B cell (primary cell): Measurements from ENCODE around the gene ZNF620. TPM values are rescaled to one million over a fixed set of nuclear protein-coding genes. Genes with fewer than 3 reads are reported as not detected.

Source experiments
- ATAC-seq: fragments of 200-7000 bp; cut with Tn5 transposase; one replicate; pipeline ENCODE4 v1.10.0; 2021; ENCODE audit warnings: low read depth, mild to moderate bottlenecking, moderate number of reproducible peaks, moderate library complexity
- CTCF ChIA-PET: fragments of 350-600 bp; sonication (Branson Sonifier 250); formaldehyde crosslinking; loops from one replicate; lab custom pipeline; 2021; ENCODE audit warnings: antibody characterized with exemption, inconsistent platforms; lab: Charles Lee
- POLR2A ChIA-PET: fragments of 350-600 bp; sonication (Branson Sonifier 250); formaldehyde crosslinking; loops from one replicate; lab custom pipeline; 2021; ENCODE audit warnings: antibody characterized with exemption; lab: Charles Lee
- DNase-seq: peaks from one replicate; pipeline ENCODE4 v3.0.0; 2013
- H2AFZ ChIP-seq: 2 replicates; pipeline ENCODE4 v1.6.1; 2012; ENCODE audit warnings: mild to moderate bottlenecking, low read depth, low read length; ENCODE audit not compliant: insufficient read depth, poor library complexity, severe bottlenecking
- H3K27ac ChIP-seq, 2 donors: 1 replicate in 1 of 2; 2 replicates in 1 of 2; pipeline ENCODE4 v1.5.1; 2012 to 2013; ENCODE audit warnings: low read length in 2 of 2, mild to moderate bottlenecking in 2 of 2, moderate library complexity in 1 of 2
- H3K27me3 ChIP-seq, 4 experiments: fragments of 200-600 bp in 1 of 4; sonication (generic) in 1 of 4; replicated peaks in 1 of 4; 1 replicate in 2 of 4; 2 replicates in 2 of 4; pipeline versions ENCODE4 v1.6.1 to v1.7.0; 2013 to 2016; ENCODE audit warnings: low read length in 3 of 4, mild to moderate bottlenecking in 2 of 4, mixed read lengths in 1 of 4, moderate library complexity in 1 of 4; ENCODE audit not compliant: insufficient read depth in 4 of 4, control insufficient read depth in 3 of 4; ENCODE audit errors: control extremely low read depth in 1 of 4
- H3K36me3 ChIP-seq, 2 experiments: replicated peaks in 1 of 2; 1 replicate in 1 of 2; 2 replicates in 1 of 2; pipeline versions ENCODE4 v1.6.1 to v1.7.1; 2013; ENCODE audit warnings: low read length in 1 of 2; ENCODE audit not compliant: insufficient read depth in 2 of 2, control insufficient read depth in 1 of 2; ENCODE audit errors: control extremely low read depth in 1 of 2, extremely low read depth in 1 of 2
- H3K4me1 ChIP-seq, 2 donors: fragments of 200-600 bp in 1 of 2; sonication (generic) in 1 of 2; 1 replicate in 1 of 2; 2 replicates in 1 of 2; pipeline versions ENCODE4 v1.5.1 to v1.6.1; 2013 to 2017; ENCODE audit warnings: low read length in 2 of 2; ENCODE audit not compliant: control insufficient read depth in 2 of 2, insufficient read depth in 2 of 2
- H3K4me2 ChIP-seq: replicated peaks from 2 replicates; pipeline ENCODE3; 2012; ENCODE audit warnings: mild to moderate bottlenecking, low read depth, low read length; ENCODE audit not compliant: poor library complexity, severe bottlenecking
- H3K4me3 ChIP-seq, 5 experiments: fragments of 200-600 bp in 1 of 5; sonication (generic) in 1 of 5; 1 replicate in 3 of 5; 2 replicates in 2 of 5; pipeline versions ENCODE4 v1.5.1 to v1.7.0; 2011 to 2016; ENCODE audit warnings: low read length in 4 of 5, mild to moderate bottlenecking in 4 of 5, low read depth in 2 of 5, control low read depth in 1 of 5, moderate library complexity in 1 of 5; ENCODE audit not compliant: insufficient read depth in 1 of 5; ENCODE audit errors: control extremely low read depth in 1 of 5, extremely low read depth in 1 of 5
- H3K79me2 ChIP-seq: fragments of 200-600 bp; sonication (generic); one replicate; pipeline ENCODE4 v1.6.0; 2016; ENCODE audit warnings: low read length; ENCODE audit not compliant: control insufficient read depth, insufficient read depth
- H3K9ac ChIP-seq: fragments of 200-600 bp; sonication (generic); 2 replicates; pipeline ENCODE4 v1.6.1; 2017; ENCODE audit warnings: mild to moderate bottlenecking, low read length, moderate library complexity
- H3K9me3 ChIP-seq, 3 donors: one replicate each; pipeline versions ENCODE4 v1.6.1 to v1.7.1; 2013; ENCODE audit warnings: low read length in 2 of 3; ENCODE audit not compliant: control insufficient read depth in 2 of 3, insufficient read depth in 1 of 3; ENCODE audit errors: control extremely low read depth in 1 of 3
- H4K20me1 ChIP-seq: 2 replicates; pipeline ENCODE4 v1.6.0; 2012; ENCODE audit warnings: mild to moderate bottlenecking, low read length; ENCODE audit not compliant: insufficient read depth, control insufficient read depth, poor library complexity, severe bottlenecking
- H3K27ac Mint-ChIP-seq: one replicate; pipeline ENCODE4 v1.8.0; 2021; ENCODE audit warnings: mixed read lengths
- H3K27me3 Mint-ChIP-seq: one replicate; pipeline ENCODE4 v1.8.0; 2021; ENCODE audit warnings: mixed read lengths
- H3K4me1 Mint-ChIP-seq: one replicate; pipeline ENCODE4 v1.8.0; 2021; ENCODE audit warnings: mixed read lengths
- H3K4me3 Mint-ChIP-seq: one replicate; pipeline ENCODE4 v1.8.0; 2021; ENCODE audit warnings: mixed read lengths
- H3K9me3 Mint-ChIP-seq: one replicate; pipeline ENCODE4 v1.8.0; 2022; ENCODE audit warnings: mixed read lengths; ENCODE audit not compliant: insufficient read depth
- EZH2 ChIP-seq: IDR thresholded peaks from 2 replicates; pipeline ENCODE4 v1.6.1; 2012; ENCODE audit warnings: borderline replicate concordance, low read depth, mild to moderate bottlenecking, moderate library complexity, low read length; ENCODE audit not compliant: insufficient read depth, poor library complexity, severe bottlenecking
- WGBS: methylation state at CpG from one replicate; pipeline ENCODE4 v1.1.5; 2013; ENCODE audit warnings: missing lambda C conversion rate; ENCODE audit not compliant: insufficient coverage; 5-methylcytosine and 5-hydroxymethylcytosine counted together
- intact Hi-C: fragments of 100-400 bp; cut with micrococcal nuclease; formaldehyde crosslinking; loops from one replicate; pipeline ENCODE4 v1.10.0; 2022
- polyA plus RNA-seq: library from polyadenylated mRNA; depleted of rRNA; stranded (reverse); fragments of >200 nt; gene quantifications from 2 replicates; pipeline ENCODE4 v1.2.3, GENCODE V29; 2012
- total RNA-seq, 2 donors: library from RNA; stranded (reverse); fragments of 120-200 nt in 1 of 2; gene quantifications; 1 replicate in 1 of 2; 2 replicates in 1 of 2; pipeline versions ENCODE4 v1.2.3 to v1.2.4, GENCODE V29; 2013 to 2022
- TF ChIP-seq, protein P1 (sequence below): fragments of 200-600 bp; IDR thresholded peaks from one replicate; pipeline ENCODE4 v1.8.0; 2022; ENCODE audit warnings: antibody characterized with exemption, mild to moderate bottlenecking

ZNF620 gene
- total and polyA plus RNA-seq, 2 donors (not counting 1 experiment from before 2014, with no cell fraction given) = 1.2 to 6.6 TPM

DNA sequence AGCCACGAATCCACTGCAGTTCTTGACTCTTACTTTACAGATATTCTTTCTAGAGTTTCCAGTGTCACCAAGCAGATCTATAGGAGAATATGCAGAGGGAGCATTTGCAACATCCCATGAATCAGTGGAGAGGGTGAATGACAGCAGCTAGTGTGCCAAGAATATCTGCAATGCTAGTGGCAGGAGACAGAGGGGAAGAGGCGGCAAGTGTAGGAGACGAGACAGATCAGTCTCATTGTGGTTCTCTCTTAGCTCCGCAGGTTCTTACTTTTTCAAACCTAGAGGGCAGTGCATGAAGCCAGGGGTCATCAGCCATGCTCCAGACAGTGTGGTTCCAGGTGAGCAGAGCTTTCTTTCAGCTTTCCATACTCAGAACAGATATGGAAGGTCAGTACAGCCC lies 28.2 kb upstream of the ZNF620 start:
- peak overlapping the region; percentile 86 for H3K9ac ChIP-seq
- peak overlapping the region; percentile 64 to 92 (median 82) for H3K4me3 ChIP-seq
- H3K27ac Mint-ChIP-seq = peak overlapping the region; percentile 92
- no peaks in the 10 kb centered on the region for H3K9me3 ChIP-seq
- peak overlapping the region; percentile 96 for H2AFZ ChIP-seq
- POLR2A ChIA-PET = interaction anchor here (1.1 to 1.6 kb wide), 3 partner anchors 20 to 722 kb away, joined by 3 to 6 read pairs (median 4); partner anchors contain the start of genes CTNNB1, RPL14 and ZNF620
- peaks cover 25% of the 10 kb centered on the region for H3K4me1 Mint-ChIP-seq
- intact Hi-C loops = loop anchor here (1.0 to 2.0 kb wide), 4 partner anchors 24 to 168 kb away; partner anchors contain the start of genes EIF1B, ZNF620 and ZNF621
- H3K4me3 Mint-ChIP-seq = peak overlapping the region; percentile 91
- no peak for TF ChIP-seq EZH2
- TF ChIP-seq, protein P1, sequence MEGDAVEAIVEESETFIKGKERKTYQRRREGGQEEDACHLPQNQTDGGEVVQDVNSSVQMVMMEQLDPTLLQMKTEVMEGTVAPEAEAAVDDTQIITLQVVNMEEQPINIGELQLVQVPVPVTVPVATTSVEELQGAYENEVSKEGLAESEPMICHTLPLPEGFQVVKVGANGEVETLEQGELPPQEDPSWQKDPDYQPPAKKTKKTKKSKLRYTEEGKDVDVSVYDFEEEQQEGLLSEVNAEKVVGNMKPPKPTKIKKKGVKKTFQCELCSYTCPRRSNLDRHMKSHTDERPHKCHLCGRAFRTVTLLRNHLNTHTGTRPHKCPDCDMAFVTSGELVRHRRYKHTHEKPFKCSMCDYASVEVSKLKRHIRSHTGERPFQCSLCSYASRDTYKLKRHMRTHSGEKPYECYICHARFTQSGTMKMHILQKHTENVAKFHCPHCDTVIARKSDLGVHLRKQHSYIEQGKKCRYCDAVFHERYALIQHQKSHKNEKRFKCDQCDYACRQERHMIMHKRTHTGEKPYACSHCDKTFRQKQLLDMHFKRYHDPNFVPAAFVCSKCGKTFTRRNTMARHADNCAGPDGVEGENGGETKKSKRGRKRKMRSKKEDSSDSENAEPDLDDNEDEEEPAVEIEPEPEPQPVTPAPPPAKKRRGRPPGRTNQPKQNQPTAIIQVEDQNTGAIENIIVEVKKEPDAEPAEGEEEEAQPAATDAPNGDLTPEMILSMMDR = no peak
- H3K27me3 ChIP-seq = no peaks in the 10 kb centered on the region
- peak overlapping the region in 1 of 2 donors; percentile 90 for H3K27ac ChIP-seq
- ATAC-seq (no peak), DNase-seq (no peak)
- peaks cover 13 to 21% of the 10 kb centered on the region in 2 donors for H3K4me1 ChIP-seq
- H3K27me3 Mint-ChIP-seq = no peaks in the 10 kb centered on the region
- H4K20me1 ChIP-seq = no peaks in the 10 kb centered on the region
- 88% methylated on average over 3 of the region's 4 CpGs for WGBS
- H3K9me3 Mint-ChIP-seq = no peaks in the 10 kb centered on the region
- H3K79me2 ChIP-seq = peaks cover 16% of the 10 kb centered on the region
- CTCF ChIA-PET = interaction anchor here (1.2 to 1.6 kb wide), 3 partner anchors 25 to 170 kb away, joined by 4 to 6 read pairs (median 5); partner anchors contain the start of gene ZNF620
- H3K4me2 ChIP-seq = peak overlapping the region; percentile 91
- peaks cover 0 to 29% of the 10 kb centered on the region in 2 experiments for H3K36me3 ChIP-seq

DNA sequence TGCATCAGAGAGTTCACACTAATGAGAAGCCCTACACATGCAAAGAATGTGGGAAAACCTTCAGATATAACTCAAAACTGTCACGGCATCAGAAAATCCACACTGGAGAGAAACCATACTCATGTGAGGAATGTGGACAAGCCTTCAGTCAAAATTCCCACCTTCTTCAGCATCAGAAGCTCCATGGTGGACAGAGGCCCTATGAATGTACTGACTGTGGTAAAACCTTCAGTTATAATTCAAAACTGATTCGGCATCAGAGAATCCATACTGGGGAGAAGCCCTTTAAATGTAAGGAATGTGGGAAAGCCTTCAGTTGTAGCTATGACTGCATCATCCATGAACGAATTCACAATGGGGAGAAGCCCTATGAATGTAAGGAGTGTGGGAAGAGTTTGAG lies 18.7 kb upstream of the ZNF620 start:
- ChIA-PET POLR2A (no interaction called here), CTCF (no interaction called here)
- no peak for TF ChIP-seq EZH2
- TF ChIP-seq, protein P1 = no peak
- Histone ChIP-seq H3K4me3 (no peak overlapping the region), H3K4me1 (no peaks in the 10 kb centered on the region), H4K20me1 (no peaks in the 10 kb centered on the region), H3K27me3 (no peaks in the 10 kb centered on the region), H3K79me2 (no peaks in the 10 kb centered on the region), H3K27ac (no peak overlapping the region), H2AFZ (no peak overlapping the region), H3K36me3 (peaks cover 10 to 44% of the 10 kb centered on the region in 2 experiments), H3K9me3 (peaks cover 6 to 18% (median 11%) of the 10 kb centered on the region in 3 donors), H3K9ac (no peak overlapping the region), H3K4me2 (no peak overlapping the region)
- Mint-ChIP-seq H3K27me3 (no peaks in the 10 kb centered on the region), H3K4me3 (no peak overlapping the region), H3K27ac (no peak overlapping the region), H3K4me1 (no peaks in the 10 kb centered on the region), H3K9me3 (peaks cover 11% of the 10 kb centered on the region)
- ATAC-seq (no peak), DNase-seq (no peak)
- WGBS = 94% methylated on average over 2 of the region's 3 CpGs
- intact Hi-C loops = no loop called here
